HCT116 (cell line): Measurements from ENCODE around the gene NCLN. TPM values are rescaled to one million over a fixed set of nuclear protein-coding genes. Genes with fewer than 3 reads are reported as not detected.

Source experiments
- ATAC-seq: fragments of 200-7000 bp; cut with Tn5 transposase; 2 replicates; pipeline ENCODE4 v1.9.1; 2020; ENCODE audit warnings: mild to moderate bottlenecking, moderate library complexity
- BruUV-seq: library from RNA; stranded (reverse); fragments of 400-500 nt; replicated peaks from 2 replicates; lab custom pipeline; 2021; lab: Mats Ljungman, UMichigan
- CTCF ChIA-PET: fragments of 300-600 bp; sonication (Branson Sonifier 250); formaldehyde crosslinking; loops from one replicate; lab custom pipeline; 2021; ENCODE audit warnings: antibody characterized with exemption; lab: Charles Lee
- POLR2A ChIA-PET: fragments of 300-600, 350-600 bp; sonication (Branson Sonifier 250); formaldehyde crosslinking; loops from one replicate; lab custom pipeline; 2021; ENCODE audit warnings: antibody characterized with exemption; lab: Charles Lee
- RAD21 ChIA-PET, 2 experiments: fragments of 300-600 bp; sonication (Branson Sonifier 250); formaldehyde crosslinking; loops; one replicate each; lab custom pipeline; 2023; ENCODE audit warnings: low total read pairs in 2 of 2; ENCODE audit not compliant: uncharacterized antibody in 2 of 2, unreplicated experiment in 2 of 2, low non-redundant PET in 1 of 2; lab: Charles Lee
- DNase-seq: peaks from one replicate; pipeline ENCODE4 v3.0.0-alpha.2; 2010; ENCODE audit warnings: low read depth, low spot score
- H2AFZ ChIP-seq: fragments of 200-600 bp; shearing (Covaris generic), sonication (generic); 2 replicates; pipeline ENCODE4 v1.6.1; 2017; ENCODE audit warnings: low read depth, mixed run types, mixed read lengths, antibody characterized with exemption, low read length; ENCODE audit not compliant: poor library complexity, severe bottlenecking
- H3K27ac ChIP-seq: 2 replicates; pipeline ENCODE4 v1.5.1; 2012; ENCODE audit warnings: low read depth, low read length
- H3K27me3 ChIP-seq: fragments of 200-600 bp; sonication (generic); 2 replicates; pipeline ENCODE4 v1.6.1; 2016; ENCODE audit warnings: mixed run types, low read length, mixed read lengths; ENCODE audit not compliant: insufficient read depth
- H3K36me3 ChIP-seq, 2 experiments: fragments of 200-500 bp in 1 of 2; fragments of 200-600 bp in 1 of 2; sonication (Bioruptor generic) in 1 of 2; sonication (generic) in 1 of 2; 2 replicates each; pipeline versions ENCODE4 v1.5.1 to v1.6.1; 2014 to 2016; ENCODE audit warnings: low read length in 2 of 2, inconsistent platforms in 1 of 2, mixed read lengths in 1 of 2, mixed run types in 1 of 2; ENCODE audit not compliant: insufficient read depth in 2 of 2, control insufficient read depth in 1 of 2
- H3K4me1 ChIP-seq, 2 experiments: fragments of 200-600 bp in 1 of 2; sonication (generic) in 1 of 2; 2 replicates each; pipeline versions ENCODE4 v1.5.1 to v1.6.1; 2012 to 2017; ENCODE audit warnings: low read length in 2 of 2, inconsistent platforms in 1 of 2, mild to moderate bottlenecking in 1 of 2, mixed read lengths in 1 of 2, mixed run types in 1 of 2, moderate library complexity in 1 of 2; ENCODE audit not compliant: insufficient read depth in 2 of 2, control insufficient read depth in 1 of 2
- H3K4me2 ChIP-seq: fragments of 200-600 bp; sonication (generic); 2 replicates; pipeline ENCODE4 v1.6.1; 2017; ENCODE audit warnings: mixed run types, low read length, mixed read lengths
- H3K4me3 ChIP-seq, 2 experiments: fragments of 200-600 bp in 1 of 2; sonication (generic) in 1 of 2; replicated peaks in 1 of 2; 2 replicates each; pipeline ENCODE4 v1.5.1; 2011 to 2016; ENCODE audit warnings: low read length in 2 of 2, control low read depth in 1 of 2, low read depth in 1 of 2, mild to moderate bottlenecking in 1 of 2, mixed read lengths in 1 of 2, mixed run types in 1 of 2
- H3K79me2 ChIP-seq: fragments of 200-600 bp; sonication (generic); 2 replicates; pipeline ENCODE4 v1.6.1; 2017; ENCODE audit warnings: mild to moderate bottlenecking, mixed run types, low read length, moderate library complexity, mixed read lengths; ENCODE audit not compliant: insufficient read depth
- H3K9ac ChIP-seq: fragments of 200-600 bp; sonication (generic); 2 replicates; pipeline ENCODE4 v1.6.1; 2016; ENCODE audit warnings: low read length, mixed read lengths
- H3K9me2 ChIP-seq: fragments of 200-600 bp; sonication (generic), shearing (Covaris generic); 2 replicates; pipeline ENCODE4 v1.6.1; 2017; ENCODE audit warnings: mixed run types, mild to moderate bottlenecking, moderate library complexity; ENCODE audit not compliant: insufficient read depth
- H3K9me3 ChIP-seq, 2 experiments: fragments of 200-500 bp in 1 of 2; fragments of 200-600 bp in 1 of 2; sonication (Bioruptor generic) in 1 of 2; sonication (generic) in 1 of 2; 2 replicates each; pipeline ENCODE4 v1.6.1; 2014 to 2017; ENCODE audit warnings: low read length in 2 of 2, mixed read lengths in 2 of 2, inconsistent platforms in 1 of 2, low read depth in 1 of 2, mild to moderate bottlenecking in 1 of 2, mixed run types in 1 of 2, moderate library complexity in 1 of 2; ENCODE audit not compliant: control insufficient read depth in 1 of 2, insufficient read depth in 1 of 2
- H4K20me1 ChIP-seq: fragments of 200-600 bp; sonication (generic), shearing (Covaris generic); 2 replicates; pipeline ENCODE4 v1.6.1; 2017; ENCODE audit warnings: mixed run types, mild to moderate bottlenecking, moderate library complexity; ENCODE audit not compliant: insufficient read depth
- CEBPB ChIP-seq: IDR thresholded peaks from 2 replicates; pipeline ENCODE4 v1.6.1; 2012; ENCODE audit warnings: low read depth
- EGR1 ChIP-seq: IDR thresholded peaks from 2 replicates; pipeline ENCODE4 v1.6.1; 2012; ENCODE audit warnings: low read depth
- EZH2phosphoT487 ChIP-seq: fragments of 200-600 bp; IDR thresholded peaks from 2 replicates; pipeline ENCODE4 v1.6.1; 2018; ENCODE audit warnings: antibody characterized with exemption, borderline replicate concordance
- JUND ChIP-seq: IDR thresholded peaks from 2 replicates; pipeline ENCODE4 v1.6.1; 2012
- MAX ChIP-seq: IDR thresholded peaks from 2 replicates; pipeline ENCODE4 v1.6.1; 2012
- POLR2A ChIP-seq: IDR thresholded peaks from 2 replicates; pipeline ENCODE4 v1.7.0; 2011; ENCODE audit warnings: borderline replicate concordance; ENCODE audit not compliant: insufficient read depth, insufficient read length; ENCODE audit errors: extremely low read depth
- POLR2AphosphoS5 ChIP-seq: IDR thresholded peaks from 2 replicates; pipeline ENCODE4 v1.6.1; 2011; ENCODE audit warnings: mild to moderate bottlenecking, low read depth, low read length, moderate library complexity
- RAD21 ChIP-seq: IDR thresholded peaks from 2 replicates; pipeline ENCODE4 v1.6.1; 2012; ENCODE audit warnings: low read depth, mild to moderate bottlenecking
- REST ChIP-seq: IDR thresholded peaks from 2 replicates; pipeline ENCODE4 v1.6.1; 2012; ENCODE audit warnings: low read depth
- SIN3A ChIP-seq: IDR thresholded peaks from 2 replicates; pipeline ENCODE4 v1.6.1; 2012; ENCODE audit warnings: low read depth
- SRF ChIP-seq: IDR thresholded peaks from 2 replicates; pipeline ENCODE4 v1.6.1; 2012; ENCODE audit warnings: low read depth
- YY1 ChIP-seq: IDR thresholded peaks from 2 replicates; pipeline ENCODE4 v1.6.1; 2011; ENCODE audit warnings: low read length, low read depth, moderate library complexity, mild to moderate bottlenecking; ENCODE audit not compliant: insufficient replicate concordance; ENCODE audit errors: extremely low read depth
- ZBTB33 ChIP-seq: IDR thresholded peaks from 2 replicates; pipeline ENCODE4 v1.6.1; 2011; ENCODE audit warnings: mild to moderate bottlenecking, low read length, moderate library complexity; ENCODE audit not compliant: insufficient replicate concordance; ENCODE audit errors: extremely low read depth
- ZNF274 ChIP-seq: fragments of 200-500 bp; sonication (Bioruptor generic); IDR thresholded peaks from 2 replicates; pipeline ENCODE4 v1.6.1; 2014; ENCODE audit warnings: mild to moderate bottlenecking, low read depth, low read length, inconsistent platforms
- intact Hi-C: fragments of 100-400 bp; cut with micrococcal nuclease; formaldehyde crosslinking; loops from 2 replicates; pipeline ENCODE4 v1.10.0; 2022
- total RNA-seq: library from RNA; stranded (reverse); gene quantifications from one replicate; pipeline ENCODE4 v1.2.1, GENCODE V29; 2021; ENCODE audit not compliant: unreplicated experiment

The NCLN gene
- total RNA-seq, 1 experiment from 2014 or later, result 119 TPM

GRCh38 chr19:3149089-3149488, 36.6 kb upstream of the NCLN start:
- intact Hi-C loops, result no loop called here
- Histone ChIP-seq H3K27ac (no peak overlapping the region), H3K9ac (no peak overlapping the region), H2AFZ (no peak overlapping the region), H3K27me3 (no peaks in the 10 kb centered on the region), H3K36me3 (no peaks in the 10 kb centered on the region), H3K4me2 (no peak overlapping the region), H3K9me2 (no peaks in the 10 kb centered on the region), H3K79me2 (no peaks in the 10 kb centered on the region), H3K4me1 (no peaks in the 10 kb centered on the region), H3K9me3 (no peaks in the 10 kb centered on the region), H4K20me1 (no peaks in the 10 kb centered on the region), H3K4me3 (no peak overlapping the region)
- ChIA-PET CTCF (no interaction called here), RAD21 (no interaction called here), POLR2A (no interaction called here)
- no peak for ATAC-seq
- no peak for DNase-seq
- no TSS peak for BruUV-seq
- no peak for TF ChIP-seq POLR2AphosphoS5
- no peak for TF ChIP-seq ZNF274
- no peak for TF ChIP-seq RAD21
- no peak for TF ChIP-seq POLR2A
- TF ChIP-seq YY1, result no peak
- no peak for TF ChIP-seq EGR1

GRCh38 chr19:3149526-3150505, 35.9 kb upstream of the NCLN start:
- H3K4me2 ChIP-seq, result no peak overlapping the region
- no peak overlapping the region for H3K9ac ChIP-seq
- intact Hi-C loops, result no loop called here
- H3K27ac ChIP-seq, result no peak overlapping the region
- H3K36me3 ChIP-seq, result no peaks in the 10 kb centered on the region
- no peak overlapping the region for H3K4me3 ChIP-seq
- RAD21 ChIA-PET, result no interaction called here
- H2AFZ ChIP-seq, result no peak overlapping the region
- H3K4me1 ChIP-seq, result peaks cover 0 to 2% of the 10 kb centered on the region in 2 experiments; a peak in 3 of 4 replicates
- no peaks in the 10 kb centered on the region for H3K79me2 ChIP-seq
- H4K20me1 ChIP-seq, result no peaks in the 10 kb centered on the region
- H3K9me3 ChIP-seq, result no peaks in the 10 kb centered on the region
- BruUV-seq, result no TSS peak
- CTCF ChIA-PET, result no interaction called here
- no peaks in the 10 kb centered on the region for H3K9me2 ChIP-seq
- H3K27me3 ChIP-seq, result no peaks in the 10 kb centered on the region
- no peak for DNase-seq
- POLR2A ChIA-PET, result no interaction called here
- ATAC-seq, result no peak
- TF ChIP-seq EZH2phosphoT487 (no peak), SRF (no peak), CEBPB (no peak), ZNF274 (no peak), MAX (no peak), JUND (no peak), REST (no peak), ZBTB33 (no peak), RAD21 (no peak), SIN3A (no peak)
